Epithelial cell of proximal tubule (primary cell): ENCODE results near the gene DDX5. TPM values are rescaled to one million over a fixed set of nuclear protein-coding genes. Genes with fewer than 3 reads are reported as not detected.

ENCODE experiments used
- DNase-seq: peaks from one replicate; pipeline ENCODE4 v3.0.0-alpha.2; 2011; ENCODE audit warnings: low read depth
- H3K4me3 ChIP-seq: 2 replicates; pipeline ENCODE4 v1.5.1; 2011; ENCODE audit warnings: low read depth, mild to moderate bottlenecking, low read length
- total RNA-seq: library from RNA; depleted of rRNA; stranded (reverse); fragments of >200 nt; gene quantifications from 2 replicates; pipeline ENCODE4 v1.2.3, GENCODE V29; 2015
- TF ChIP-seq, protein P1 (sequence below): conservative IDR thresholded peaks from 2 replicates; pipeline ENCODE4 v1.5.1; 2012; ENCODE audit warnings: low read depth, mild to moderate bottlenecking, low read length

DDX5 gene
- total RNA-seq, 1 donor from 2014 or later: 274 TPM

DNA sequence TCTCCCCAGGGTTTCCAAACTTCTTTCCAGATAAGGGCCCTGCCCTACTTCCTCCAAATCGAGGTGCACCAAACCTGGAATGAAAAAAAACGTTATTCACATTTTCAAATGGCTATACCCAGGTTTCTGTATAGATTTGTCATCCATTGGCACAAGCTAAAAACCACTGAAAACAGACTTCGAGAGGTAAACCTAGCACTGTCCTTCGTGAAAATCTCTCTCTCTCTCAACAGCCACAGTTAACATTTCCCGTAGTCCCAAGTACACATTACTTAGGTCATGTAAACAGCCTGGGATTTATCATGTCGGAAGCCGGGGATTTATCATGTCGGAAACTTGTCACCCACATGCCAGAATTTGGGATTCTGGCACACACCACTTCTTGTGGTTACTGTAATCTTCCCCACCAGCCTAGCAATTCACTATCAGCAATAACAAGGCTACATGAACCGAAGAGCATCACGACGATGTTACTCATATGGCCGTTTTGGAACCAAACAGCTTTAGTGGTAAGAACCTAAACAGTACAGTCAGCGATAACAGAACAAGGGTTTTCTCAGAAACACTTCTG, 1.2 kb downstream of the DDX5 start:
- TF ChIP-seq, protein P1, sequence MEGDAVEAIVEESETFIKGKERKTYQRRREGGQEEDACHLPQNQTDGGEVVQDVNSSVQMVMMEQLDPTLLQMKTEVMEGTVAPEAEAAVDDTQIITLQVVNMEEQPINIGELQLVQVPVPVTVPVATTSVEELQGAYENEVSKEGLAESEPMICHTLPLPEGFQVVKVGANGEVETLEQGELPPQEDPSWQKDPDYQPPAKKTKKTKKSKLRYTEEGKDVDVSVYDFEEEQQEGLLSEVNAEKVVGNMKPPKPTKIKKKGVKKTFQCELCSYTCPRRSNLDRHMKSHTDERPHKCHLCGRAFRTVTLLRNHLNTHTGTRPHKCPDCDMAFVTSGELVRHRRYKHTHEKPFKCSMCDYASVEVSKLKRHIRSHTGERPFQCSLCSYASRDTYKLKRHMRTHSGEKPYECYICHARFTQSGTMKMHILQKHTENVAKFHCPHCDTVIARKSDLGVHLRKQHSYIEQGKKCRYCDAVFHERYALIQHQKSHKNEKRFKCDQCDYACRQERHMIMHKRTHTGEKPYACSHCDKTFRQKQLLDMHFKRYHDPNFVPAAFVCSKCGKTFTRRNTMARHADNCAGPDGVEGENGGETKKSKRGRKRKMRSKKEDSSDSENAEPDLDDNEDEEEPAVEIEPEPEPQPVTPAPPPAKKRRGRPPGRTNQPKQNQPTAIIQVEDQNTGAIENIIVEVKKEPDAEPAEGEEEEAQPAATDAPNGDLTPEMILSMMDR: no peak
- no peak for DNase-seq

GRCh38 chr17:64503821-64504768, 2.0 kb downstream of the DDX5 start:
- TF ChIP-seq, protein P1: no peak
- H3K4me3 ChIP-seq: peak overlapping the region; percentile 90
- no peak for DNase-seq

More for the DNA sequence above, 1.2 kb downstream of the DDX5 start:
- peak overlapping the region; percentile 90 for H3K4me3 ChIP-seq

GRCh38 chr17:64503341-64503740, 2.7 kb downstream of the DDX5 start:
- TF ChIP-seq, protein P1: no peak
- DNase-seq: no peak
- no peak overlapping the region for H3K4me3 ChIP-seq

DNA sequence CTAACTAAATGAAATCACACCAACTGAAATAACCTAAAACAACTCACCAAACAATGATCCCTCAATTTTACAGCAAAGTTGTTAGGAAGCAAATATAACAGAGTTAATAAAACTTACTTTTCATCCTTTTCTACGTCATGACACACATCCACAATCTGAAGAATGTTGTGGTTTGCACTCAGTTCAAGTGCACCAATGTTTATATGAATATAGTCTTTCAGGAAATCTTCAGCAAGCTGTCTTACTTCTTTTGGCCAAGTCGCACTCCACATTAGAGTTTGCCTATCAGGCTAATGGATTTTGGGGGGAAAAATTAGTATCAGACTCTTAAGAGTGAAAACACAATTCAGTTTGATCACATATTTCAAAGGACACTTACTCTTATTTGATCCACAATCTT, 3.3 kb downstream of the DDX5 start:
- DNase-seq: no peak
- TF ChIP-seq, protein P1: no peak
- H3K4me3 ChIP-seq: no peak overlapping the region

DNA sequence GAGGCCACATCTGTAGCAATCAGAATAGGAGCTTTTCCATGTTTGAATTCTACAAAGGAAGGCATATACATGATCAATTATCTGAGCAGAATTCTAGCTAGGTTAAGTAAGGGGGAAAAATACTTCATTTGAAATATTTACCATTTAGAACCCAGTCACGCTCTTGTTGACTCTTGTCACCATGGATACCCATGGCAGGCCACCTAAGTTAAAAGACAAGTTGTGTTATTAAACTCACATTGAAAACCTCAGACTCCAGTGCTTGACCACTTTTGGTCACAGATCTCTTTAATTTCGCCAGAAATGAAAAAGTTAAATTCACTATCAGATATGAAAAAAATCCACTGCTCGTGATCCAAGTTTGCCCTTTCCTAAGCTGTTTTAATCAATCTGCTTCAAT, 4.1 kb downstream of the DDX5 start:
- TF ChIP-seq, protein P1: no peak
- H3K4me3 ChIP-seq: no peak overlapping the region
- no peak for DNase-seq

DNA sequence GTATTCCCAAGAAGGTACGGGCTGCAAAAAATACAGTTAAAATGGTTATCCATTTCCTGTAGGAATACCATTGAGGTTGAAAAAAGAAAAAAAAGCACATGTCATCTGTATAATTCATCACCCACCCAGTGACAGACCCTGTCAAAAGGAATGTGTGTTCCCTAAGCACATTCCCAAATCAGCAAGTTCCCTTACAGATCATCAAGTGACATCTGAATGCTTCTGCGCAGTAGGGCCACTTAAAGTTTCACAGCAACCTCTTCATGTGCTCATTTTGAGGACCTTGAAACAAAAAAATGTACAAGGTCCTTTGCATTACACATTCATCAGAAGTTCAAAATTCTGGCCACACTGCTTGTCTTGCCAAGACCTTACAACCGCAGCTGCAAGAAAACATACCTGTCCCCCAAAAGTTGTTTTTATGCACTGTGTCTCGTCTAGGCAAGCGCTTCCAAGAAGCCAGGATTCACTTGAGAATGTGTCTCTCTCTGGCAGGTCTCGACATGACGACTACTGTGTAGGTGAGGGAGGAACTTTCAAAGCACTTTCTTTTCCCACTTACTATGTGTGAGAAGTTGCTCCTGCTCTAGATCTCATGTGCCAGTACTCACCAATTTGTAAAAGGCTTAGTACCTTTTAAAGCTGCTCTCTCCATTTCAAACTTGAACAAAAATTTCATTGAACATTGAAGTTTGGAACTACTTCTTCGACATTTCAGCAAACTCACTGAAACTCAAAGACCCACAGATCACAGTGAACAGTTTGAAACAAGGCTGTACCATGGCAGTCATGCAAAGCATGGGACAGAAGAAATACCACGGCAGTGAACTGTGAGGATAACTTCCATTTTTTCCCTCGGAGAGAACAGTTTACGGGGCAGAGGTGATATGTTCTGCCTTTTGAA, 5.0 kb downstream of the DDX5 start:
- H3K4me3 ChIP-seq: no peak overlapping the region
- TF ChIP-seq, protein P1: no peak
- DNase-seq: no peak
